ENCODE results near the gene KCNMA1.
"Not testable (repeated sequence)": the region's sequence is repeated elsewhere in the genome, so short reads cannot be mapped to it uniquely, and the experiment has no call there.

Gene KCNMA1

DNA sequence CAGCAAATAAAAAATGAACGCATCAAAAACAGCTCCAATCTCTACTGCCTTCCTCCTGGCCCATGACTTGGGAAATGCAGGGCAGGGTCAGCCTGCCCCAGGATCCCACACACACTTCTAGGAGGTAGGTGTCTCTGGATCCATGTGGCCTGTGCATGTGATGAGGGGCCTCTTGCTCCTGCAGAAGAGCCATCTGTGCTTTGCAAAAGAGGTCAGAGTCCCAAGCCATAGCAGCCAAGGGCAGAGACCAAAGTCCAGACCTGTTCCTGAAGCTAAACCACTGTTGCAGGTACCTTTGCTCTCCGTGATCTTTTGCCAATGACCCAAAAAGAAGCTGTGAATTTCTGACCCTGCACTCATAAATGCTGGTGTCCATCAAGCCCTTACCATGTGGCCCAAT, 57.1 kb downstream of the KCNMA1 start:
- DNase-seq: no peak

DNA sequence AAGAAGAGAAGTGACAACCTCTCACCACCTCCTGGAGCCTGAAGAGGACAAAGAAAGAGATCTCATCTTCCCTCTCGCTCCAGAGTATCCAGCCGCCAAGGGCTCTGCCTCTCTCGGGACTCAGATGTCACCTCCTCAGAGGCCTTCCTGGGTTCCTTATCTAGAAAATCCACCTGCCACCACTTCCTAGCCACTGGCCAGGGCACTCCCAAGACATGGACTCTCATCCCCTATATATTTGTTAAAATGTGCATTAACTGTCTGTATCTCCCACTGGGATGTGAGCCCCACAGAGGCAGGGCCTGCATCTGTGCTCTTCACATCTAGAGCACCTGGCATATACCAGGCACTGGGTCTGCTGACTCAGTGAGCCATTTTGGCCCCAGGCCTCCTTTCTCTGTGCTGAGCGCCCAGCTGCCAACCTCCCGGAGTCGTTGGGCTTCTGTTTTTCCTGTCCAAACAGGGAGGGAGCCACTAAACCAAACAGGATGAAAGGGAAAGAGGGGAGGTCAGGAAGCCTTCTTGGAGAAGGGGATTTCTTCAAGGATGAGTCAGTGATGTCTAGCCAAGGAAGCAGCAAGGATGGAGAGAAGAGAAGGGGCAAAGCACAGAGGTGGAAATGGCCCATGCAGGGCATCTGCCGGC, 58.9 kb downstream of the KCNMA1 start:
- DNase-seq: no peak

DNA sequence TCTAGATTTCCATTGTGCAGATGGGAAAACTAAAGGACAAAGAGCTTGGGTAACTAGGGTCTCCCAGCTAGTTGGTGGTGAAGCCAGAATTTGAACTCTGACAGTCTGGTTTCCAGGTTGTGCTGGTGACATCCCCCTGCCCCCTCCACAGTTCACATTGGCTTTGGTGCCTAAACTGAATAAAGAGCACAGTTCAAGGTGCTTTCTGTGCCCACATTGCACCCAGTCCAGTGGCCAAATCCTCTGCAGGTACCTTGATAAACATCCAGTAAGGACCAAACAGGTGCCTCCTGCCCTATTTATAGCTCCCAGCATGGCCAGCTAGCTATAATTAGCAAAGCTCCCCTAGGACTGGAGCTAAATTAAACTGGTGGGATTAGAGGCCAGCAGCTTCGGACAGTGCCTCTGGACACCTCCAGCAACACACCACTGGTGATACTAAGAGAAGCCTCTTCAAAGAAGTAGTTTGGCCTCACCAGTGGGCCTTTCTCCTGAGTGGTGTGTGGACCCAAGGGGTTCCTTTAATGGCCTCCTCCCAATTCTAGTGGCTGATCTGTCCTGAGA, 59.9 kb downstream of the KCNMA1 start:
- DNase-seq: no peak

DNA sequence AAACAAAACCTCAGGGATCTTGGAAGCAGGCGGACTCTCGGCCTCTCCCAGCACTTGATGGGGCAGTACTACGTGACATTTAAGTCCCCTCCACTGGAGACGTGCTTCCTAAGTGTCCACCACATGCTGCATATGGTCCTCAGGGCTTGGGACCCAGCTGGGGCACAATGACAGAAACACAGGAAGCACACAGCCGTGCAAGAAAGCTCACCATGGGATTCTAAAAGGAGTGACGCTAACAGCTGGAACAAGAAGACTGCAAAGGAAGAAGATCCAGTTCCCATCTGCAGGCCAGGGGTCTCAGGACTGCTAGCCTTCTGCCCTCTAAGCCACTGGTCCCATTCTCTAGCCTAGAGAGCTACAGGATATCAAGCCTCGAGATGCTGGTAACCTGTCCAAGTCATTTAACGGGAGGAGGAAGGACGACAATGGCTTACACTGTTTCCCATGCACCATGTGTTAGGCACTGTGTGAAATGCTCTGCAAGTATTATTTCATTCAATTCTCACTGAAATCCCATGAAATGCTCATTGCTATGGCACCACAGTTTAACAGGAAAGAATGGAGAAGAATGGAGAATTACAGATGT, 61.1 kb downstream of the KCNMA1 start:
- DNase-seq: no peak

DNA sequence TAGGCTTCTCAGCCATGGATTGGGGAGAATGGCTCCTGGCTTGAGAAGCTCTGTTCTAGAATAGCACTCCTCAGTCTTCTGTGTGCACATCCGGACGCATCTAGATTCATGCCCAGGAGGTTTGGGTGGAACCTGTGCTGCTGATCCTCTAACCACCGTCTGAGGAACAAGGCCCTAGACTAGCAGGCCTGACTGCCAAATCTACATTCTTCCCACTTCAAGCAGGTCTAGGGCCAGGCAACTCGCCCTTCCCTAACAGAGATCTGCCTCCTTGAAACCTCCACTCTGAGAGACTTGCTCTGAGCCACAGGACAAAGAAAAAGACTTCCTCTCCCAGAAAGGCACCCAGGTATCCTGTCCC, 61.6 kb downstream of the KCNMA1 start:
- no peak for DNase-seq

DNA sequence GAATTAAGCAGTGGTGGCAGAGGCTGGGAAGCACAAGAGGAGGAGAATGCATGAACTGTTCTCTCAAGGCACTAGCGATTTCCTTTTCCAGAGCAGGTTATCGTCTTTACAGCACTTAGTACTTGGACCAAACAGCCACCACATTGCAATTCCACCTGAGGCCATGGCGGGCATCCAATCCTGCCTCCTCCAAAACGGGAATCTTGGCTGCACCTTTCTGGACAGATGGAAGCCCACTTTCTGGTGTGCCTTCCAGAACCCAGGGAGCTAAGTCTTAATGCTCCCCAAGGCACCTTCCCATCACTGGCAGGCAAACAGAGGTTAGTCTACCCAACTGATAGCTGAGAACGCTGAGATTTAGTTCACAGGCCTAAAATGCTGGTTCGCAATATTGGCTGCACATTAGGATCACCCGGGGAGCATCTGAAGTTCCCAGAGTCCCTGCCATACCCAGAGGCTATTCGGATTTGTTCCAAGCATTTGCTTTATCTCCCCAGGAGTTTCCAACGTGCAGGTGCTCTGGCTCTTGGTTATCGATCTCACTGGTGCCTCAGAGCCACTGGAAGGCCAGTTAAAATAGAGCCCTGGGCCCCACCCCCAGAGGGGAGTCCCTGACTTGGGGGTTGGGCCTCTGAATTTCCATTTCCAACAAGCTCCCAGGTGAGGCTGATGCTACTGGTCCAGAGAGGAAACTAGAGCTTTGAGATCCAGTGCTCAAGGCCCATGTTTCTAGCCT, 62.2 kb downstream of the KCNMA1 start:
- no peak for DNase-seq

DNA sequence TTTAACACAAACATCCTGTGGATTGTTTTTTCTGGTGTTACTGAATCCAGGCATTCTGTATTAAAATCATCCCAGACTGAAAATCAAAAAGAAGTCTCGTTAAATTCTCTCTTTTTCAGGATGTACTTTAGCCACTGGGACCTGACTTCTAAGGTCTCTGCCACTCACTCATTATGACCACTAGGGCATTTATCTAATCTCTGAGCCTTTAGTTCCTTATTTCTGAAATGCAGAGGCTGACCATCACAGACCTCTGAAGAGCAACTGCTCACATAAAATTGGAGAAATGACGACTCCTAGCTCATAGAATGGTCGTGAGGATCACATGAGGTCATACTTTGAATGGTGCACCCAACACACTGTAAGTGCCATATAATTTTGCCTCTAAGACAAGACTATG, 63.2 kb downstream of the KCNMA1 start:
- peak; percentile 36 for DNase-seq

DNA sequence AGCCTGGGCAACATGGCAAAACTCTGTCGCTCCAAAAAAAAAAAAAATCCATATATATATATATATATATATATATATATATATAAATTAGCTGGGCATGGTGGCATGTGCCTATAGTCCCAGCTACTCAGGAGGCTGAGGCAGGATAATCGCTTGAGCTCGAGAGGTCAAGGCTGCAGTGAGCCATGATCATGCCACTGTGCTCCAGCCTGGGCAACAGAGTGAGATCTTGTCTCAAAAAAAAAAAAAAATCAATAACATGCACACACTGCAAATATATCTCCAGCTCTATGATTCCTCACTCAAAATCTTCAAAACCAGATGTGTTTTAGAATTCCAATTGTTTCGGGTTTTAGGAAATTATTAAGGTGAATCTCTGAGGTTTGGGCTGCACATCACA, 65.1 kb downstream of the KCNMA1 start:
- not testable (repeated sequence) for DNase-seq

DNA sequence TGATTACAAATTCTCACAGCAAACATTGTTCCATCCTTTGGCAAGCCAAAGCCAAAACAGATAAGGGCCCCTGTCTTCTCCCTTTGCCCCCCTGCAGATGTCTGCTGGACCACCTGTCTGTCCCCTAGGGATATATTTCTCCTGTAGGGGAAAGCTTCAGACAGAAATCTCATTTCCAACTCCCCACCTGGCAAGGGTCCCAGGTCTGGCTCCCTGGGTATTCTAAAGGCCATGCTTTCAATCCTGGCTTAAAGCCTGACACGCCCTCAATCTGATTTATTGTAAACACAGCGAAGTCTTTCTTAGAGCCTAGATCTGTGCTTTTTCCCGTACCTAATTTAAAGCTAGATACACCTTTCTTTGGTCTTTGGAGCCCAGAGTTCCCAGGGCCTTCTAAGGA, 66.1 kb downstream of the KCNMA1 start:
- no peak for DNase-seq

DNA sequence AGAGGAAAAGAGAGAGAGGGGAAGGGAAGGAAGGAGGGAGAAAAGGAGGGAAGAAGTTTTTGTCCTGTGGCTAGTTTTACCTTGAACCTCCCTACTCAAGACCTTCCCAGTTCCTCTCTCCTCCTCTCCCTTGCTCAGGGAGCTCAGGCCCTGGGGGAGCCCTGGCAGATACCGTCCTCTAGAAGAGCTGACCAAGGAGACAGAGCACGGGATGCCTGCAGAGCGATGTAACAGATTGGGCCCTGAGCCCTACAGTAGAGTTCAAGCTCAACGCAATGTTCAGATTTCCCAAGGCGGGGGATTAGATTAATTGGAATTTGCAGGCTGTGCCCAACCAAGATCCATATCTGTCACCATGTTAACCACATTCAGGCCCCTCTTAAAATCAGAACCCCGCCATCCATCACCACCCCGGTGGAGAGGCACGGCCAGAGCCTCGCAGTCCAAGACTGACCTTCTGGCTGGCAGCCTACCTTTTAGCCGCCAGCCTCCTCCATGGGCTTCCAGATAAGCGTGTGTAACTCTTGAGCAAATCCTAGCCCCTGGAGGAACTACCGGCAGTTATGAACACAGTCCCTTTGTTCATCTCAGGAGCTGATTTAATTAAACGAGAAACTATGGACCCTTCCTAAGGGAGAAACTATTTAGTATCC, 70.6 kb downstream of the KCNMA1 start:
- no peak for DNase-seq

DNA sequence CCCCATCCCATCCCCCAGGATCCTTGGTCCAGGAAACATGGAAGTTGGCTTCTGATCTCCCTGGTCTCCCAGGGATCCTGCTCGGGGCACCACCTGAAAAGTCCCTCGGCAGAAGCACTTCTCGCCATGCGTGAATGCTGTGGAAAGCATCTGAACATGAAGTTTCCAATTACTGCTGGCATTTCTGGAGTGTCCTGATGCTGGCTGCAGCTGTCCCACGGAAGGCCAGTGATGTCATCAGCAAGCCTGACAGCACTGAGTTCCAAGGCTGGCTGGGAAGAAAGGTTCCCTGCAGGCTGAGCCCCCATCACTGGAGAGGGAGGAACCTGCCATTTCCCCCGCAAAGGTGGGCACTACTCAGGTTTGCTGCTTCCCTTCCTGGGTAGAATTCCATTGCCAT, 71.4 kb downstream of the KCNMA1 start:
- DNase-seq: no peak

DNA sequence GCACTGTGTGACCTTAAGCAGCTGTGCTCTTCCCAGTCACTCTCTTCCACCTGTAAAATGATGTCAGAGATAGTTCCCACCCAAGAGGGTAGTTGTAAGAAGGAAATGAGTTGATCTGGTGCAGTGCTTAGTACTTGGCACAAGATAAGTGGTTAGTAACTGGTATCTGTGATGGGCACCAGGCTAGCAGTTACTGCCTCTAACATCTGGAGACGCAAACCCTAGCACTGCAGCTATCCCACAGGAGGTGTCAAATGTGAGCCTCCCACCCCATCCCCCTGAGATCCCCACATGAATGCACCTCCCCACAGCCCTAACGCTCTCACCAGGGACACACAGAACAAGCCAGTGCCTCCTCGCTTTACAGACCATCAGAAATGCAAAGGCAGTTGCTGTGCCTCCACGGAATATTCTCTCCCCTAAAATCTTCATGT, 72.0 kb downstream of the KCNMA1 start:
- DNase-seq: no peak

DNA sequence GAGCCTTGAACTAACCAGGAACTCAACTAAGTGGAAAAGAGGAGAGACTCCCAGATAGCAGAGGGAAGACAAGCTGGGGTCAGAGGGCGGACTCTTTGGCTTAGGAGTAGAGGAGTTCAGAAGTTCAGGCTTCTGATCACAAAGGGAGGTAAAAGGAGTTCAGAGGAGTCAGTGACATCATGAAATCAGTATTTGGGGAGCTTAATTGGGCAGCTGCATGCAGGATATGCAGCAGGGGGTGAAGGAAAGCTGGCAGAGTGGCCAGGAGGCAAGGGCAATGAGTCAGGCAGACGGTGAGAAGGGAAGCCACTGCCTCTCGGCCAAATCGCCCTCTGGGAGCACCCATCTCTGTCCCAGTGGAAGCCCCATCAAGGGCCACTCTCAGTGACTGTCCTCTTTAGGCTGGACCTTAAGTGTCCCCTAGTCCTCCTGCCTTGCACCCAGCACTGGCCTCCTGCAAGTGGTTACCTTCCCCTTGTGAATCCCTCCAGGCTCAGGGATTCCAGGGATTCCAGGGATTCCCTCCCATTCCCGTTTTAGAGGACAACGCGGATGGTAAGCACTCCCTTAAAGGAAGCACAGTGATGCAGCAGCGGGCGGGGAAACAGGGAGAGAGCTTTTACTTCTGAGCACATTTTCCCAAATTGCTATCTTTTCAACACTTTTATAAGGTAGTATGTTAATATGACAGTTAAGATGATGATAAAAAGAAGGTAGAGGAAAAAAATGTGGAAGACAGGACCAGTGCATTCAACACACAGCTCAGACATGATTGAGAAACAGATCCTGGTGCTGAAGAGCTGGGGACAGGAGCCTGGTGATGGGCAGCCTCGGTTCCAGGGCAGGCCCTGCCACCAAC, 72.6 kb downstream of the KCNMA1 start:
- no peak for DNase-seq

DNA sequence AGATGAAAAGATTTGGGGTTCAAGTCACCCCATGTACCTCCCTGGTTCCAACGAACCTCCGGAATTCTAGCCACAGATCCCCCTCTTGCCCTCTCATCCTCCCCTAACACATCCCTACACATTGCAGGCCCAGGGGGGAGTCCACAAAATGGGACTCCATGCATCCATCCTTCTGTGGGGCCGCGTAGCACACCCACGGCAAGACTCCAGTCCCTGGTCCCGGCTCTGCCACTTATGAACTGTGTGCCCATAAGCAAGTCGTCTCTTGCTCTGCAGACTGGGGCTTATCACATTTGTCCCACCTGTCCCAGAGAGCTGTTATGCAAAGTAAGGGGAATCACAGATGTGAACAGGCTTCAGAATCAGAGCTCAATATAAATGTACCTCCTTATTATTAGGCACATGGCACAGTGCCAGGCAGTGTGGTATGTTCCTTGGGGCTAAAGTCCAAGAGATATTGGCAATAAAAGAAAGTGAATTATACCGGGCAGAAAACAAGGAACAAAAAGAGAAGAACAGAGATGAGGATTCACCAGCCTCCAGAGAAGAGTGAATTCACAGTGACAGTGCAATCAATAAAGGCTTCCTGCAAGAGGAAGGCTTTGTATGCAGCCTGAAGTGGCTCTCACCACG, 73.9 kb downstream of the KCNMA1 start:
- DNase-seq: no peak

DNA sequence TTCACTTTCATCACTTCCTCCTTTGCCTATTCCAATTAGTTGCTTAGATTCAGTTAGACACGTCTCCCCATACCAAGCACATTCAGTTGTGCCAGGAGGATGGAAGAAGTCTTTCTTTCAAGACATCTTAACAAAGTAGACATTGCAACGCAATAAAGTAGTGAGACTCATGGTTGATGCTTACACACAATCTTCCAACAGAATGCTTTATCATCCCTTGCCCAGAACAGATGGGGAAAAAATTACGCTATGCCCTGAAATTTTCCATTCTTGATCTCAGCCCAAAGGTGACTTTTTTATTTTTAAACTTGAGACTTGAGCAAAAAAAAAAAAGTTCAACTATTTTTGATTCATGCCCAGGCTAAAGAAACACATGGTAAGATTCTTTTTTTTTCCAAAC, 74.9 kb downstream of the KCNMA1 start:
- DNase-seq: no peak

DNA sequence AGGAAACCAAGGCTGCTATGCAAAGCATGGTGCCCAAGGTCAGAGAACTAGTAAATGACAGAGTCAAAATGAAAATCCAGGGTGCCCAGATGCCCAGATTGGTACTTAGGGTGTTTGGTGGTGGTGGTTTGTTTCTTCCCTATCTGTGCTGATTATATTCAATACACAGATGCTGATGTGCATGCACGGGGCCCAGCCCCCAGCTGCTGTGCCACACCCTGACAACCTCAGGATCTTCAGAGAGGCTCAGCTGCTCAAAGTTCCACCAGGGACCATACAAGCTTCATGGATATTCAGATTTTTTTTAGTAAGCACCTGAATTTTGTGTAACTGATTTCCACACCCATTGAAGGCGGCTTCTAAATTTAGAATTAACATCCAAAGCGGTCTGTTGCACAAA, 75.6 kb downstream of the KCNMA1 start:
- no peak for DNase-seq

DNA sequence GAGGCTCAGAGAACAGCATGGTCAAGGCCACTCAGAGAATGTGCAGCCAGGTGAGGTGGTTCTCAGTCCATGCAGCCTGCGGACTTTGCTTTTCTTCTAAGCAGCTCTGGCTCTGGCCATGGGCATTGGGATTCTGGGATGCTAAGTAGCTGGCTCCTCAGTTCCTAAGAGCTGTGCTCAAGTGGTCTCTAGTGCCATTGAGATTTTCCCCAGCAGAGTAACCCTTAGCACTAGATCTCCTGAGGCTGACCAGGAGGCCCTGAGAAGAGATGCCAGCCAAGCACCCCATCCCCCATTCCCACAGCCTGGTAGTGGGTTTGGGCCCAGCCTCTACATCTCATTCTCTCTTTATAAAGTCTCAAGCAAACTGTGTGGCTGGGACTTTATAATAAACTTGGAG, 77.1 kb downstream of the KCNMA1 start:
- DNase-seq: no peak

DNA sequence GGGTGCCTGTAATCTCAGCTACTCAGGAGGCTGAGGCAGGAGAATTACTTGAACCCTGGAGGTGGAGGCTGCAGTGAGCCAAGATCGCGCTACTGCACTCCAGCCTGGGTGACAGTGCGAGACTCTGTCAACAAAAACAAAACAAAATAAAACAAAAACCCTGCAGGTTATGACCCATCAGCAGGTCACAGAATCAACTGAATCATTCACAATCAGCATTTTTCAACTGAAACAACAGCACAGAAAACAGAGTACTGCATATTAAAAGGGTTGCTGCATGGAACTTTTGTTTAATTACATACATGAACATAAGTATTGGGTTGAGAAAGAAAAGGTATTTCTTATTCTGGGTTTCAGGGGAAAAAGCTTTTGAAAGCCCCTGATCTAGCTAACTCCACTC, 77.6 kb downstream of the KCNMA1 start:
- no peak for DNase-seq

DNA sequence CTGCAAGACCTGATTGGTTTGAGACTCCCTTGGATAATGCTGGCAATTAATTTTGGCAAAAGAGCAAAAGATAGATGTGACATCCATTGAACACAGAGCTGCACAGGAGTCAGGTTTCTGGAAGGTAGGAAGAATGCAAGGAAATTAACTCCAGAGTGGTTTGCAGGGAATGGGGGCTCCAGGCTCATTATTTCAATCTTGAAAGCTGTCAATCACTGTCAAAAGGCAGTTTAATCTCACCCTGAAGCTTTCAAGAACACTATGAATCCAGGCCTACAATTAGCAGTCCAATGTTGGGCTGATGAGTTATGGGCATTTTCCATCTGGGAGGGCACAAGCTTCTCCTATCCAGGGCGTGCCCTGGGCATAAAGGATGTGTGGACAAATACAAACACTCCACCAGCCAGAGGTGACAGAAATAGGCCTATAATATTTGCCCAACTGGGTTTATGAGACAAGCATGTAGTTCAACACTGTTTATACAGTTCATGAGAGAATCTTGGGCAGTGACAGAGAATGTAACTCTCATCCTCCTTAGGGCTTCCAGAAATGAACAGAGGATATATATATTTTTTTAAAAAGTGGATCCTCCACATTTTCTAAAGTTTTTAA, 80.5 kb downstream of the KCNMA1 start:
- DNase-seq: no peak

DNA sequence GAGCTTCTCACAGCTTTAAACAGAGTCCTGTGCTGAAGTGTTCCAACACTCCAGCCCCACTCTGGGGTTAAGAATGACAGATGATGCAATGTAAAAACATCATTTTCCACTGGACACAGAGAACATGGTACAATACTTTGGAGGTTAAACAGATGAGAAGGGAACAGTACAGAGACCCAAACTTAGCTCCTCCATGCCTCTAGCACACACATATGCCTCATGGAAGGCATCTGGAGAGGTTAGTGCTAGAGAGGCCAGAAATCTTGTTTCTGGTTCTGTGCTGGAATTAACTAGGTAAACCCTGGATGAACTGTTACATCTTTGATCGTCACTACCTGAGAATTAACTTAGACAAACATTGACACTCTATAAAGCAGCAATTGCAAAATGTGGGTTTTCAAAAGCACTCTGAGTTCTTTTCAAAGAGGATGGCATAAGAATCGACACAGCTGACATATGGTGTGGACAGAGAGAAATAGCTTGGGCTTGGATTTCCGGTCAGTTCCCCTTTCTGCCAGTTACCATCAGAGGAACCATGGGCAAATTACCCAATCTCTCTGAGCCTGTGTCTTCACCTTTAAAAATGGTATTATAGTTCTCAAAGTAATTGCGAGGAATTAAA, 81.9 kb downstream of the KCNMA1 start:
- peak; percentile 91 for DNase-seq

DNA sequence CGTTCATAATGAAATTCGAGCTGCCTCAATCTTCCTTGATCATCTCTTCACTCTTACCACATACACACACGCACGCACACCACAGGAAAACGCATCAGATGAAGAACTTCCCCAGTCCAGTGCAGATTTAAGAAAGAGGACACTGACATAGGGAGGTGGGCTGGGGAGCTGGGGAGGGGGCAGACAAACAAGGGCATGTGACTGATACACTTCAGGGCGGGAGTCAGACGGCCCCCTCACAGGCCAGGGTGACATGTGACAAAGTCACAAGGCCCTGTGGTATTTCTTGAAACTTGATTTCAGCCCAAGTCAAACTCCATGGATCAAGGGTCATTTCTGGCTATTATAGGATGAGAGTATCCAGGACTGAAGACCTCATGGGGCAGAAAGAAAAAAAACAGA, 82.6 kb downstream of the KCNMA1 start:
- peak; percentile 72 for DNase-seq

Data from inflammatory macrophage treated with lipopolysaccharide for 4 hours (primary cell).